AG04449 (cell line): ENCODE measurements around the gene LAMA3.
"Not testable (repeated sequence)": the region's sequence is repeated elsewhere in the genome, so short reads cannot be mapped to it uniquely, and the experiment has no call there.

ENCODE experiments used
- CTCF ChIA-PET: fragments of 350-600 bp; formaldehyde crosslinking; extraction: SDS; loops from one replicate; lab custom pipeline; 2021; ENCODE audit warnings: antibody characterized with exemption; lab: Yijun Ruan, JAX
- POLR2A ChIA-PET: fragments of 400-600, 350-600 bp; formaldehyde crosslinking; extraction: SDS; loops from one replicate; lab custom pipeline; 2020; ENCODE audit warnings: antibody characterized with exemption, inconsistent platforms; lab: Yijun Ruan, JAX
- DNase-seq: peaks from one replicate; pipeline ENCODE4 v3.0.0-alpha.2; 2010; ENCODE audit warnings: low read depth, low spot score
- H3K4me3 ChIP-seq: 2 replicates; pipeline ENCODE4 v1.5.1; 2011; ENCODE audit warnings: low read depth, mild to moderate bottlenecking, control low read depth, low read length
- CTCF ChIP-seq: IDR thresholded peaks from one replicate; pipeline ENCODE4 v1.5.1; 2011; ENCODE audit warnings: mild to moderate bottlenecking, moderate library complexity, low read length, control low read depth, inconsistent platforms; ENCODE audit not compliant: insufficient read depth; ENCODE audit errors: missing control alignments

LAMA3 gene

GRCh38 chr18:23740105-23740830 is 51.0 kb downstream of the LAMA3 start:
- no peak overlapping the region for H3K4me3 ChIP-seq
- ChIA-PET POLR2A (no interaction called here), CTCF (no interaction called here)
- DNase-seq: no peak
- TF ChIP-seq CTCF: no peak

- CTCF ChIA-PET, H3K4me3 ChIP-seq, DNase-seq, POLR2A ChIA-PET: not testable (repeated sequence)
Observed at GRCh38 chr18:23741967-23742366, 52.7 kb downstream of the LAMA3 start.

- POLR2A ChIA-PET: no interaction called here
- TF ChIP-seq CTCF: no peak
- no peak for DNase-seq
Observed at GRCh38 chr18:23743733-23744333, 54.6 kb downstream of the LAMA3 start.

GRCh38 chr18:23745366-23745765 is 56.1 kb downstream of the LAMA3 start:
- ChIA-PET CTCF (no interaction called here), POLR2A (no interaction called here)
- no peak overlapping the region for H3K4me3 ChIP-seq
- TF ChIP-seq CTCF: no peak
- DNase-seq: no peak

More at GRCh38 chr18:23743733-23744333, 54.6 kb downstream of the LAMA3 start:
- H3K4me3 ChIP-seq: no peak overlapping the region
- CTCF ChIA-PET: no interaction called here

- ChIA-PET POLR2A (no interaction called here), CTCF (no interaction called here)
- no peak for TF ChIP-seq CTCF
- H3K4me3 ChIP-seq: no peak overlapping the region
- DNase-seq: no peak
Observed at GRCh38 chr18:23746851-23747250, 57.6 kb downstream of the LAMA3 start.

- H3K4me3 ChIP-seq: no peak overlapping the region
- CTCF ChIA-PET: interaction anchor here (1.2 kb wide), 1 partner anchor 16 kb away, joined by 3 read pairs; no protein-coding TSS in a partner anchor
- POLR2A ChIA-PET: no interaction called here
- DNase-seq: no peak
- TF ChIP-seq CTCF: no peak
Observed at GRCh38 chr18:23752363-23752762, 63.1 kb downstream of the LAMA3 start.
